ENCODE measurements around the gene SBK1. TPM values are rescaled to one million over a fixed set of nuclear protein-coding genes. Genes with fewer than 3 reads are reported as not detected.

Gene SBK1
- total RNA-seq, 1 experiment from 2014 or later, result 6.7 TPM

DNA sequence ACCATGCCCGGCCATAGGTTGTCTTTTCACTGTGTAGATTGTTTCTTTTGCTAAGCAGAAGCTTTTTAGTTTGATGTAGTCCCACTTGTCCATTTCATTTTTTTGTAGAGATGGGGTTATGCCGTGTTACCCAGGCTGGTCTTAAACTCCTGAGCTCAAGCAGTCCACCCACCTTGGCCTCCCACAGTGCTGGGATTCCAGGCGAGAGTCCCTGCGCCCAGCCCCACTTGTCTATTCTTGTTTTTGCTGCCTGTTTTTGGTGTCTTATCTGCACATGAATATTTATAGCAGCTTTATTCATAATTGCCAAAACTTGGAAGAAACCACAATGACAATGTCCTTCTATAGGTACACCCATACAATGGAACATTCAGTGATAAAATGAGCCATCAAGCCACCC, 18.8 kb upstream of the SBK1 start:
- POLR2A ChIA-PET, result no interaction called here
- H3K4me3 ChIP-seq (ENCODE audit: low read depth, low read length), result no peak overlapping the region
- no peaks in the 10 kb centered on the region for H3K4me1 Mint-ChIP-seq (ENCODE audit: low read depth, unreplicated experiment)
- DNase-seq, result no peak
- H3K9me3 Mint-ChIP-seq (ENCODE audit: unreplicated experiment), result no peaks in the 10 kb centered on the region
- no peak overlapping the region for H3K4me3 Mint-ChIP-seq (ENCODE audit: unreplicated experiment)
- H3K27me3 ChIP-seq (replicated peaks; ENCODE audit: control insufficient read depth, insufficient read depth, low read length), result no peaks in the 10 kb centered on the region
- no peaks in the 10 kb centered on the region for H3K36me3 Mint-ChIP-seq (ENCODE audit: insufficient read depth, unreplicated experiment)
- H3K9me3 ChIP-seq, result 0 out of 2 replicates have a peak, but pooled peaks cover 4% of the 10 kb centered on the region
- TF ChIP-seq, protein P1, sequence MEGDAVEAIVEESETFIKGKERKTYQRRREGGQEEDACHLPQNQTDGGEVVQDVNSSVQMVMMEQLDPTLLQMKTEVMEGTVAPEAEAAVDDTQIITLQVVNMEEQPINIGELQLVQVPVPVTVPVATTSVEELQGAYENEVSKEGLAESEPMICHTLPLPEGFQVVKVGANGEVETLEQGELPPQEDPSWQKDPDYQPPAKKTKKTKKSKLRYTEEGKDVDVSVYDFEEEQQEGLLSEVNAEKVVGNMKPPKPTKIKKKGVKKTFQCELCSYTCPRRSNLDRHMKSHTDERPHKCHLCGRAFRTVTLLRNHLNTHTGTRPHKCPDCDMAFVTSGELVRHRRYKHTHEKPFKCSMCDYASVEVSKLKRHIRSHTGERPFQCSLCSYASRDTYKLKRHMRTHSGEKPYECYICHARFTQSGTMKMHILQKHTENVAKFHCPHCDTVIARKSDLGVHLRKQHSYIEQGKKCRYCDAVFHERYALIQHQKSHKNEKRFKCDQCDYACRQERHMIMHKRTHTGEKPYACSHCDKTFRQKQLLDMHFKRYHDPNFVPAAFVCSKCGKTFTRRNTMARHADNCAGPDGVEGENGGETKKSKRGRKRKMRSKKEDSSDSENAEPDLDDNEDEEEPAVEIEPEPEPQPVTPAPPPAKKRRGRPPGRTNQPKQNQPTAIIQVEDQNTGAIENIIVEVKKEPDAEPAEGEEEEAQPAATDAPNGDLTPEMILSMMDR (IDR thresholded peaks at IDR 0.05; ENCODE audit: insufficient read depth in 1 of 2, low read depth in 1 of 2, low read length in 1 of 2, severe bottlenecking in 1 of 2, unreplicated experiment in 1 of 2), result no peak
- BruUV-seq (replicated peaks), result no TSS peak
- no peaks in the 10 kb centered on the region for H3K4me1 ChIP-seq
- no peaks in the 10 kb centered on the region for H3K36me3 ChIP-seq (ENCODE audit: control insufficient read depth, insufficient read depth, low read length)
- intact Hi-C loops (cut with micrococcal nuclease; ENCODE audit: unreplicated experiment), result no loop called here
- H3K27ac Mint-ChIP-seq (ENCODE audit: unreplicated experiment), result no peak overlapping the region
- H3K27me3 Mint-ChIP-seq (ENCODE audit: insufficient read depth, unreplicated experiment), result peaks cover 24% of the 10 kb centered on the region
- CTCF ChIA-PET, result no interaction called here

DNA sequence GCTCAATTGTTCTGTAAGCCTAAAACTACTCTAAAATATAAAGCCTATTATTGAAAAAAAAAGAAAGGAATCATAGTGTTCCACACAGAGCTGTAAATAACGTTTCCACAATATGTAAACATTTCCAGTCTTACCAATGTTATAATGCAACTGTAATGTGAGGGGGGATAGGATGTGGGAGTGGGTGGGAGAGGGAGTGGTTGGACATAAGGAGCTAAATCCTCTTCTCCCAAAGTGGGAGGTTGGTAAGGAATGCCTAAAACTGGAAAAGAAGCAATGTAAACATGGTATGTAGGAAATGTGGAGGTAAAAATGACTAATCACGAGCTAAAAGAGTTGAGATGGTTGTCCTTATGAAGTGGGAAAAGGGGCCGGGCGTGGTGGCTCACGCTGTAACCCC, 17.6 kb upstream of the SBK1 start:
- CTCF ChIA-PET, result no interaction called here
- H3K4me3 ChIP-seq (ENCODE audit: low read depth, low read length), result no peak overlapping the region
- no TSS peak for BruUV-seq (replicated peaks)
- intact Hi-C loops (cut with micrococcal nuclease; ENCODE audit: unreplicated experiment), result no loop called here
- no peak for DNase-seq
- H3K36me3 Mint-ChIP-seq (ENCODE audit: insufficient read depth, unreplicated experiment), result no peaks in the 10 kb centered on the region
- TF ChIP-seq, protein P1 (IDR thresholded peaks at IDR 0.05; ENCODE audit: insufficient read depth in 1 of 2, low read depth in 1 of 2, low read length in 1 of 2, severe bottlenecking in 1 of 2, unreplicated experiment in 1 of 2), result no peak
- no peaks in the 10 kb centered on the region for H3K27me3 ChIP-seq (replicated peaks; ENCODE audit: control insufficient read depth, insufficient read depth, low read length)
- no peaks in the 10 kb centered on the region for H3K4me1 ChIP-seq
- H3K4me3 Mint-ChIP-seq (ENCODE audit: unreplicated experiment), result no peak overlapping the region
- no peaks in the 10 kb centered on the region for H3K36me3 ChIP-seq (ENCODE audit: control insufficient read depth, insufficient read depth, low read length)
- H3K9me3 Mint-ChIP-seq (ENCODE audit: unreplicated experiment), result no peaks in the 10 kb centered on the region
- no peaks in the 10 kb centered on the region for H3K4me1 Mint-ChIP-seq (ENCODE audit: low read depth, unreplicated experiment)
- H3K9me3 ChIP-seq, result 0 out of 2 replicates have a peak, but pooled peaks cover 4% of the 10 kb centered on the region
- POLR2A ChIA-PET, result no interaction called here
- H3K27me3 Mint-ChIP-seq (ENCODE audit: insufficient read depth, unreplicated experiment), result peaks cover 24% of the 10 kb centered on the region
- H3K27ac Mint-ChIP-seq (ENCODE audit: unreplicated experiment), result no peak overlapping the region

DNA sequence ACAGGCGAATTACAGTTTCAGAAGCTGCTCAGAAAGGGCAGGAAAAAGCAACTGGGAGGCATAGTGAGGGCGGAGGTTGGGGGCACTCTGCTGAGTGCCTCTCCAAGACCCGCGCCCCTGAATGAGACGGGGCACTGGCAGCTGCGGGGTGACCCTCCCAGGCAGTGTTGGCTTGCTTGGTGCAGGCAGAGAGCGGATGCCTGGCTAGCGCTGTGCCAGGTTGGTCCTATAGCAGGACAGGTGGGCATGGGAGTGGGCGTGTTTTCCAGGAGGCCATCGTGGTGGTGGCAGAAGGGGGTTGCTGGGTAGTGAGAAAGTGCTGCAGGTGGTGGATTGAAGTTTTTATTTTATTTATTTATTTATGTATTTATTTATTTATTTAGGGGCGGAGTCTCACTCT, 16.0 kb upstream of the SBK1 start:
- intact Hi-C loops (cut with micrococcal nuclease; ENCODE audit: unreplicated experiment), result loop anchor here (2.0 kb wide), 1 partner anchor 16 kb away; the partner anchor contains the start of gene SBK1
- Histone ChIP-seq H3K27me3 (replicated peaks; ENCODE audit: control insufficient read depth, insufficient read depth, low read length) (no peaks in the 10 kb centered on the region), H3K4me3 (ENCODE audit: low read depth, low read length) (no peak overlapping the region), H3K9me3 (0 out of 2 replicates have a peak, but pooled peaks cover 3% of the 10 kb centered on the region), H3K36me3 (ENCODE audit: control insufficient read depth, insufficient read depth, low read length) (no peaks in the 10 kb centered on the region), H3K4me1 (no peaks in the 10 kb centered on the region)
- Mint-ChIP-seq H3K36me3 (ENCODE audit: insufficient read depth, unreplicated experiment) (no peaks in the 10 kb centered on the region), H3K27me3 (ENCODE audit: insufficient read depth, unreplicated experiment) (peaks cover 24% of the 10 kb centered on the region), H3K27ac (ENCODE audit: unreplicated experiment) (no peak overlapping the region), H3K4me3 (ENCODE audit: unreplicated experiment) (no peak overlapping the region), H3K4me1 (ENCODE audit: low read depth, unreplicated experiment) (no peaks in the 10 kb centered on the region), H3K9me3 (ENCODE audit: unreplicated experiment) (no peaks in the 10 kb centered on the region)
- CTCF ChIA-PET, result no interaction called here
- POLR2A ChIA-PET, result no interaction called here
- DNase-seq, result no peak
- TF ChIP-seq, protein P1 (IDR thresholded peaks at IDR 0.05; ENCODE audit: insufficient read depth in 1 of 2, low read depth in 1 of 2, low read length in 1 of 2, severe bottlenecking in 1 of 2, unreplicated experiment in 1 of 2), result no peak
- BruUV-seq (replicated peaks), result no TSS peak

Measured in Caco-2 (cell line).